Neutrophil (primary cell): ENCODE results near the gene LCN2.
"Not testable (repeated sequence)": the region's sequence is repeated elsewhere in the genome, so short reads cannot be mapped to it uniquely, and the experiment has no call there.

Experiments used
- H3K27ac ChIP-seq: fragments of 200-600 bp; sonication (generic); 2 replicates; pipeline ENCODE4 v1.5.1; 2016; ENCODE audit warnings: mild to moderate bottlenecking, moderate library complexity
- H3K27me3 ChIP-seq: fragments of 200-600 bp; sonication (generic); 2 replicates; pipeline ENCODE4 v1.6.0; 2016; ENCODE audit warnings: mild to moderate bottlenecking
- H3K36me3 ChIP-seq: fragments of 200-600 bp; sonication (generic); 2 replicates; pipeline ENCODE4 v1.5.1; 2017
- H3K4me1 ChIP-seq, 2 experiments: fragments of 200-600 bp in 1 of 2; sonication (generic) in 1 of 2; 1 replicate in 1 of 2; 2 replicates in 1 of 2; pipeline versions ENCODE4 v1.5.1 to v1.6.1; 2013 to 2016; ENCODE audit warnings: low read depth in 1 of 2, low read length in 1 of 2, mild to moderate bottlenecking in 1 of 2, moderate library complexity in 1 of 2; ENCODE audit not compliant: control insufficient read depth in 1 of 2, insufficient read depth in 1 of 2
- H3K4me3 ChIP-seq, 2 experiments: fragments of 200-600 bp in 1 of 2; sonication (generic) in 1 of 2; 1 replicate in 1 of 2; 2 replicates in 1 of 2; pipeline ENCODE4 v1.5.1; 2013 to 2016; ENCODE audit warnings: low read depth in 1 of 2, low read length in 1 of 2, mild to moderate bottlenecking in 1 of 2, moderate library complexity in 1 of 2
- H3K9me3 ChIP-seq: fragments of 200-600 bp; sonication (generic); 2 replicates; pipeline ENCODE4 v1.5.1; 2016
- TF ChIP-seq, protein P1 (sequence below): fragments of 200-600 bp; sonication (generic); IDR thresholded peaks from 2 replicates; pipeline ENCODE4 v1.5.1; 2016; ENCODE audit warnings: antibody characterized with exemption

Gene LCN2

DNA sequence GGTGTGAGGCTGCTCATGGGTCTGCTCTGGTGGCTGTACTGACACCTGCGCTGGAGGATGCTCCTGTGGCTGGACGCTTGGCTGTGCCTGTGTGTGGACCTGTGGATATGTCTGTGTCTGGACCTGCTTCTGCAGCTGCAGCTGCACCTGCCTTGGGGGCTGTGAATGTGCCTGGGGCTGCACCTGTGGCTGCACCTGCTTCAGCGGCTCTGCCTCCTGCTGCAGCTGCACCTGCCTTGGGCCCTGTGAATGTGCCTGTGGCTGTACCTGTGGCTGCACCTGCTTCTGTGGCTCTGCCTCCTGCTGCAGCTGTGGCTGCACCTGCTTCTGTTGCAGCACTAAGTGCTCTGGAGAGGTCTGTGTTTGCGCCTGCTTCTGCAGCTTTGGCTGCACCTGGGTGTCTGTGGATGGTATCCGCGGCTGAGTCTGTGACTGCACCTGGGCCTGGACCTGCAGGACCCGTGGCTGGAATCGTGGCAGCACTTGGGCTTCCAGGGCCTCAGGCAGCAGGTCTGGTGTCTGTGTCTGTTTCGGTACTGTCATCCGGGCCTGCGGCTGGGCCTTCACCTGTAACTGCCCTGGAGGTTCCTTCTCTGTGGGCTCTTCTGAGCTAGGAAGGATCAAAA is 29.7 kb downstream of the LCN2 start:
- peaks cover 89% of the 10 kb centered on the region for H3K36me3 ChIP-seq
- H3K4me3 ChIP-seq = no peak overlapping the region
- H3K9me3 ChIP-seq = no peaks in the 10 kb centered on the region
- H3K27ac ChIP-seq = no peak overlapping the region
- no peaks in the 10 kb centered on the region for H3K27me3 ChIP-seq
- no peaks in the 10 kb centered on the region for H3K4me1 ChIP-seq
- TF ChIP-seq, protein P1, sequence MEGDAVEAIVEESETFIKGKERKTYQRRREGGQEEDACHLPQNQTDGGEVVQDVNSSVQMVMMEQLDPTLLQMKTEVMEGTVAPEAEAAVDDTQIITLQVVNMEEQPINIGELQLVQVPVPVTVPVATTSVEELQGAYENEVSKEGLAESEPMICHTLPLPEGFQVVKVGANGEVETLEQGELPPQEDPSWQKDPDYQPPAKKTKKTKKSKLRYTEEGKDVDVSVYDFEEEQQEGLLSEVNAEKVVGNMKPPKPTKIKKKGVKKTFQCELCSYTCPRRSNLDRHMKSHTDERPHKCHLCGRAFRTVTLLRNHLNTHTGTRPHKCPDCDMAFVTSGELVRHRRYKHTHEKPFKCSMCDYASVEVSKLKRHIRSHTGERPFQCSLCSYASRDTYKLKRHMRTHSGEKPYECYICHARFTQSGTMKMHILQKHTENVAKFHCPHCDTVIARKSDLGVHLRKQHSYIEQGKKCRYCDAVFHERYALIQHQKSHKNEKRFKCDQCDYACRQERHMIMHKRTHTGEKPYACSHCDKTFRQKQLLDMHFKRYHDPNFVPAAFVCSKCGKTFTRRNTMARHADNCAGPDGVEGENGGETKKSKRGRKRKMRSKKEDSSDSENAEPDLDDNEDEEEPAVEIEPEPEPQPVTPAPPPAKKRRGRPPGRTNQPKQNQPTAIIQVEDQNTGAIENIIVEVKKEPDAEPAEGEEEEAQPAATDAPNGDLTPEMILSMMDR = no peak

DNA sequence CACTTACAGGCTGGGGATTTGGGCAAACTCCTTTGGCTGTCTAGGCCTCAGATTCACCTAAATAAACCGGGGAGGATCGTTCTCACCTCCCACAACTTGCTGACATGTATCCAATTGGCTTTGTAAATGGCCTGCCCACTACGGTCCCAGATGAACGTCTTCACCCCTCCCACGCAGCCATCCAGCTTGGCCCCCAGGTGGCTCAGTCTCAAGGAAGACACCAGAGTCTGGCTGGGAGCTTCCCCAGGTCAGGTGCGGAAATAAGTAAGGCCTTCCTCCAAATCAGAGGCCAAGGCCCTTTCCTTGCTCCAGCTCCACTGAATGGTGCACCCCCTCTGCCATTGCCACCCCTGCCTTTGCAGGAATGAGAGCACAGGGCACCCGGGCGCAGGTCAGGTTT is 30.7 kb downstream of the LCN2 start:
- H3K4me3 ChIP-seq = no peak overlapping the region
- no peaks in the 10 kb centered on the region for H3K27me3 ChIP-seq
- no peaks in the 10 kb centered on the region for H3K4me1 ChIP-seq
- TF ChIP-seq, protein P1 = no peak
- no peak overlapping the region for H3K27ac ChIP-seq
- no peaks in the 10 kb centered on the region for H3K9me3 ChIP-seq
- peaks cover 90% of the 10 kb centered on the region for H3K36me3 ChIP-seq

DNA sequence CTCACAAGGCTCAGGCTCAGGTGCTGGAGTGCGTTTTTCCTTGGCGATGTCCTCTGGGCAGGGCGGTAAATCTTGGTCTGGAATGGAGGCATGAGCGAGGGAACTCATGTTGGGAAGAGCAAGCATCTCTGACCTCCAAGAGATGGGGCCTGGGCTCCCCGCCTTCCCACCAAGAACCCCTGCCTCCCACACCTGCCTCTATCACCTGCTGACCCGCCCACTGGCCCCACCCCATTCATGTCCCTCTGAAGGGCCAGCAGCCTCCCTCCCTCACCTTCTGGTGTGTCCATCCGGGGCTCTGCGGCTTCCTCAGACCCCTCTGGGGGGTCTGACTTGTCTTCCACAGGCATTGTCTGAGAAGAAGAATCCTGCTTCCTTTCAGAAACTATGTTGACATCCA is 31.2 kb downstream of the LCN2 start:
- H3K36me3 ChIP-seq = peaks cover 90% of the 10 kb centered on the region
- H3K4me3 ChIP-seq = no peak overlapping the region
- TF ChIP-seq, protein P1 = no peak
- no peaks in the 10 kb centered on the region for H3K9me3 ChIP-seq
- no peak overlapping the region for H3K27ac ChIP-seq
- H3K4me1 ChIP-seq = no peaks in the 10 kb centered on the region
- no peaks in the 10 kb centered on the region for H3K27me3 ChIP-seq

DNA sequence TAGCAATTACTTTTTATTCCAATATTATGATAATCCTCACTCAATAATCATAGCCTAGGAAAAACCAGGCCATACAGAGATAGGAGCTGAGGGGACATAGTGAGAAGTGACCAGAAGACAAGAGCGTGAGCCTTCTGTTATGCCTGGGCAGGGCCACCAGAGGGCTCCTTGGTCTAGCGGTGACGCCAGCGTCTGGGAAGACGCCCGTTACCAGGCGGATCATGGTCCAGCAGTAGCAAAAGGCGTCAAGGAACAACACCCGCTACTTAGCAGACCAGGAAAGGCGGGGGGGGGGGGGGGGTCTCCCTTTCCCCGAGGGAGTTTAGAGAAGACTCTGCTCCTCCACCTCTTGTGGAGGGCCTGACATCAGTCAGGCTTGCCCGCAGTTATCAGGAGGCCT is 32.2 kb downstream of the LCN2 start:
- H3K4me3 ChIP-seq, H3K9me3 ChIP-seq, H3K4me1 ChIP-seq, H3K27ac ChIP-seq, H3K27me3 ChIP-seq: not testable (repeated sequence)
- H3K36me3 ChIP-seq = peaks cover 89% of the 10 kb centered on the region

DNA sequence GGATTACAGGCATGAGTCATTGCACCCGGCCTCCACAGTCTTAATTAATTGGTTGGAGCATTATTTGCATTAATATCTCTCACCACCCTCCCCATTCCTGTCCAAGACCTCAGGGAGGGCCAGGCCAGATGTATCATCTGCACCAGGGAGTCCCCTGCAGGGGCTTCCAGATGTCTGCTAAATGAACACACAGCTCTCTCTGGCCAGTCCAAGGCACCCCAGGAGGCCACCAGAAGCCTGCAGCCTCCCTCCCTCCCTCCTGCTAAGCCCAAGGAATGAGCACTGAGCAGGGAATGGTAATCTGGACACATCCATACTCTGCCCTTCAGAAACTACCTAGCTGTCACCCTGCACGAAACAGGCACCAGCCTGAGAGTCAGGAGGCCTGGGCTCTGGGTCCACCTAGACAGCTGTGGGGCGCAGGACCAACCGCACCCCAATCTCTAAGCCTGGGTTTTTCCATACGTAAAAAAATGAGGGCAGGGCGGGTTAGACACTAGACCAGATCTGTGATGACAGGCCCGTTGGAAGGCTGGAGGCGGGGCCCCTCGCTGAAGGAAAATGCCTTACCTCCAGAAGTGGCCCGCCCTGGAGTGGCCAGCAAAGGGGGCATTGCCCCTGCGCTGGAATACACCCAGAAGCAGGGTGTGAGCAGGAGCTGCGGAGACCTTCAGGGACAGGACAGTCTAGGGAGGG is 33.8 kb downstream of the LCN2 start:
- Histone ChIP-seq H3K36me3 (peaks cover 79% of the 10 kb centered on the region), H3K9me3 (no peaks in the 10 kb centered on the region), H3K27ac (no peak overlapping the region), H3K4me1 (no peaks in the 10 kb centered on the region), H3K27me3 (no peaks in the 10 kb centered on the region), H3K4me3 (no peak overlapping the region)
- TF ChIP-seq, protein P1 = no peak
